Measurements from ENCODE around the gene TAS2R3.

- TF ChIP-seq CTCF (IDR thresholded peaks at IDR 0.05) (no peak), POLR2A (IDR thresholded peaks at IDR 0.05) (no peak)
These were observed 26.6 kb upstream of the TAS2R3 start for GRCh38 chr7:141737118-141737835.
